Adipocyte (in vitro differentiated cells): Measurements from ENCODE around the gene NFYC.
"Not testable (repeated sequence)": the region's sequence is repeated elsewhere in the genome, so short reads cannot be mapped to it uniquely, and the experiment has no call there.

ENCODE experiments used
- DNase-seq: peaks from one replicate; pipeline ENCODE4 v3.0.0-alpha.2; 2015; ENCODE audit warnings: low read depth
- H3K27me3 ChIP-seq: replicated peaks from 2 replicates; pipeline ENCODE4 v1.7.0; 2013; ENCODE audit warnings: mild to moderate bottlenecking, low read length, moderate library complexity; ENCODE audit not compliant: control insufficient read depth, insufficient read depth
- H3K36me3 ChIP-seq: 2 replicates; pipeline ENCODE4 v1.7.0; 2013; ENCODE audit warnings: low read length, mild to moderate bottlenecking, moderate library complexity; ENCODE audit not compliant: control insufficient read depth, insufficient read depth, severe bottlenecking
- H3K4me1 ChIP-seq: 2 replicates; pipeline ENCODE4 v1.7.0; 2013; ENCODE audit warnings: mild to moderate bottlenecking, low read length, moderate library complexity; ENCODE audit not compliant: control insufficient read depth, insufficient read depth
- H3K4me3 ChIP-seq: 2 replicates; pipeline ENCODE4 v1.7.0; 2013; ENCODE audit warnings: mild to moderate bottlenecking, low read length, moderate library complexity
- H3K9ac ChIP-seq: 2 replicates; pipeline ENCODE4 v1.7.0; 2013; ENCODE audit warnings: mild to moderate bottlenecking, low read length, moderate library complexity
- H3K9me3 ChIP-seq: 2 replicates; pipeline ENCODE4 v1.7.0; 2013; ENCODE audit warnings: mild to moderate bottlenecking, low read length, moderate library complexity; ENCODE audit not compliant: control insufficient read depth

Gene NFYC

DNA sequence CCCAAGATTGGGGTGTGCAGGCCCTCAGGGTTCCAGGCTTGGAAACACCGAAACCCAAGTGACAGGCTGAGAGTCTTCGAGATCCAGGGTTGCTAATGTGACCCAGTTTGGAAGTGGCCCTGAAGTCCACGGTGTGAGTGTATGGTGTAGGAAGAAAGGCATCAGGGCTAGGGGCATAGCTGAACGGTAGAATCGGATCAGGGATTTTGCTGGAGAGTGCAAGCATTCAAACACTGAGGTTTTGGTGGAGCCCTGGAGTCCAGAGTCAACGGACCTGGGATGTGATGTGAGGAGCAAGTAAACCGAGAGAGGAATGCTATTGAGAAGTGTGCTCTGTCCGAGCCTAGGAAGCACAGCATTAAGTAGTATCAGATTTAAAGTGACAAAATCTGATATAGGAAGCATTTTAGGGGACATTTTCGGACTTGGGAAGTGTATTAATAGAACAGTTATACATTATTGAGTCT lies 958 bp downstream of the NFYC start:
- Histone ChIP-seq H3K4me3 (peak overlapping the region; percentile 94), H3K36me3 (no peaks in the 10 kb centered on the region), H3K9ac (peak overlapping the region; percentile 99), H3K27me3 (no peaks in the 10 kb centered on the region), H3K4me1 (peaks cover 17% of the 10 kb centered on the region), H3K9me3 (no peaks in the 10 kb centered on the region)
- DNase-seq: peak; percentile 57

GRCh38 chr1:40693425-40693824 lies 1.9 kb downstream of the NFYC start:
- Histone ChIP-seq H3K36me3 (no peaks in the 10 kb centered on the region), H3K27me3 (no peaks in the 10 kb centered on the region), H3K4me1 (peaks cover 22% of the 10 kb centered on the region), H3K9me3 (no peaks in the 10 kb centered on the region), H3K4me3 (peak overlapping the region; percentile 94), H3K9ac (peak overlapping the region; percentile 99)
- DNase-seq: no peak

DNA sequence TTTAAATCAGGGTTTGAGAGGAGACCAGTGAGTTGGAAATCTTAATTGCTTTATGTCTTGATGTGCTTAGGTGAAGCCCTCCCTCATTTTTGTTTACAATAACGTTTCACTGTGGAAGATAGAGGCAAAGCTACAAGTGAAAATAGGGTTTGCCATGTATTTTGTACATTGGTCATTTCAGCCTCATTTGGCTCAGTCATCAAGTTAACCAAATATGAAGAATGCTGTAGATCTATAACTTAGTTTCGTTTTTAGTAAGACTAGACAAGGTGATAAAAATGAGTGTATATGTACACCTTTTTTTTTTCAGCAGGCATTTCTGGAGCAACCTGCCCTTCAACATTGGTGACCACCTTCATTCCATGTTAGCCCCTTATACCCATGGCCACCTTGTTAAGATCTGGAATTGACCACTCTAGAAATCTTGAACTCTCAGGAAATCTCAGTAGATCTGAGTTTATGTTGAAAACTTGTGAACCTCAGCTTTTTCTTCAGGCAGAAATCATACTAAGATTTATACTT lies 2.9 kb downstream of the NFYC start:
- Histone ChIP-seq H3K4me3 (no peak overlapping the region), H3K36me3 (no peaks in the 10 kb centered on the region), H3K27me3 (no peaks in the 10 kb centered on the region), H3K4me1 (peaks cover 28% of the 10 kb centered on the region), H3K9me3 (no peaks in the 10 kb centered on the region), H3K9ac (no peak overlapping the region)
- DNase-seq: no peak

- H3K4me1 ChIP-seq: peaks cover 34% of the 10 kb centered on the region
- no peaks in the 10 kb centered on the region for H3K36me3 ChIP-seq
- no peaks in the 10 kb centered on the region for H3K9me3 ChIP-seq
- DNase-seq: no peak
- no peaks in the 10 kb centered on the region for H3K27me3 ChIP-seq
- H3K4me3 ChIP-seq: no peak overlapping the region
- H3K9ac ChIP-seq: no peak overlapping the region
Measured at GRCh38 chr1:40696294-40696693, 4.8 kb downstream of the NFYC start.

- Histone ChIP-seq H3K27me3 (no peaks in the 10 kb centered on the region), H3K9ac (no peak overlapping the region), H3K9me3 (no peaks in the 10 kb centered on the region), H3K4me3 (no peak overlapping the region), H3K36me3 (no peaks in the 10 kb centered on the region), H3K4me1 (peaks cover 32% of the 10 kb centered on the region)
- no peak for DNase-seq
Measured at GRCh38 chr1:40697436-40697835, 5.9 kb downstream of the NFYC start.

DNA sequence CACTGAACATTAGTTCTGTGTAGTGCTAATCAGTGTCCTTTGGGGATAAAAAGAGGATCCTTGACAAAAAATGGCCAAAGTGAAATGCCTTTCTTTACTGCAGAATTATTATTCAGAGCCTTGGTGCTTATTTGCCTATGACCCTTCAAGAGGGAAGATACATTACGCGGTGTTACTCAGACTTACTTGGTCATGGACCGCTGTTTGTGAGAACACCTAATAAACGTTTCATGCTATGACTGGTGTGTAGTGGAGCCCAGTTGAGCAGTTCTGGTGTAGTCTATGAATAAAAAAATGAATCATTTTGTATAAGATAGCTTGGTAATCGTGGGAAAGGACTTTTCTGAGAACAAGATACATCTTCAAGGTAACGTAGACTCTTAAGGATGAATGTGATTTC lies 8.3 kb downstream of the NFYC start:
- Histone ChIP-seq H3K9ac (no peak overlapping the region), H3K36me3 (no peaks in the 10 kb centered on the region), H3K9me3 (no peaks in the 10 kb centered on the region), H3K4me3 (no peak overlapping the region), H3K4me1 (peaks cover 28% of the 10 kb centered on the region), H3K27me3 (no peaks in the 10 kb centered on the region)
- no peak for DNase-seq

GRCh38 chr1:40701684-40702083 lies 10.2 kb downstream of the NFYC start:
- Histone ChIP-seq H3K9me3 (no peaks in the 10 kb centered on the region), H3K36me3 (no peaks in the 10 kb centered on the region), H3K4me3 (no peak overlapping the region), H3K9ac (no peak overlapping the region), H3K27me3 (no peaks in the 10 kb centered on the region), H3K4me1 (peaks cover 25% of the 10 kb centered on the region)
- no peak for DNase-seq

- H3K9ac ChIP-seq, H3K9me3 ChIP-seq, H3K27me3 ChIP-seq, H3K4me3 ChIP-seq, H3K36me3 ChIP-seq, DNase-seq: not testable (repeated sequence)
- H3K4me1 ChIP-seq: peaks cover 18% of the 10 kb centered on the region
Measured at GRCh38 chr1:40702810-40703209, 11.3 kb downstream of the NFYC start.

DNA sequence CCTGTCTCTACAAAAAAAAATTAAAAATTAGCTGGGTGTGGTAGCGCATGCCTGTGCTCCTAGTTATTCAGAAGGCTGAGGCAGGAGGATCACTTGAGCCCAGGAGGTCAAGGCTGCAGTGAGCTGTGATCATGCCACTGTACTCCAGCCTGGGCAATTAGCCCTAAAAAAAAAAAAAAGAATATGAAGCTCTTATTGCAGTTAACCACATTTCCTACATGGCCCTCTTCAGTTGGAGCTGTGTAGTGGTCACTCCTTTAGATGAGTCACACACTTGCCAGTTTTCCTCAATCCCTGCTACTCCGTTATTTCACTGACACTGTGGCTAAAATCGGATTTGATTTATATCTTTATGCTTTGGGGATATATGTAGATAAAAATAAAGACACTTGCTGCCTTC lies 11.8 kb downstream of the NFYC start:
- H3K9ac ChIP-seq: no peak overlapping the region
- peak; percentile 12 for DNase-seq
- H3K4me1 ChIP-seq: peaks cover 17% of the 10 kb centered on the region
- H3K36me3 ChIP-seq: no peaks in the 10 kb centered on the region
- H3K4me3 ChIP-seq: no peak overlapping the region
- H3K9me3 ChIP-seq: no peaks in the 10 kb centered on the region
- no peaks in the 10 kb centered on the region for H3K27me3 ChIP-seq

- Histone ChIP-seq H3K4me1 (peaks cover 14% of the 10 kb centered on the region), H3K9me3 (no peaks in the 10 kb centered on the region), H3K27me3 (no peaks in the 10 kb centered on the region), H3K9ac (no peak overlapping the region), H3K36me3 (no peaks in the 10 kb centered on the region), H3K4me3 (no peak overlapping the region)
- DNase-seq: no peak
Measured at GRCh38 chr1:40704817-40705733, 13.6 kb downstream of the NFYC start.

GRCh38 chr1:40706626-40707025 lies 15.1 kb downstream of the NFYC start:
- H3K9me3 ChIP-seq: no peaks in the 10 kb centered on the region
- H3K9ac ChIP-seq: no peak overlapping the region
- H3K4me3 ChIP-seq: no peak overlapping the region

More at GRCh38 chr1:40706626-40707025, 15.1 kb downstream of the NFYC start:
- no peaks in the 10 kb centered on the region for H3K27me3 ChIP-seq
- no peaks in the 10 kb centered on the region for H3K36me3 ChIP-seq
- H3K4me1 ChIP-seq: peaks cover 30% of the 10 kb centered on the region
- DNase-seq: no peak
